HG03469 (cell line): ENCODE results near the gene DNMT3A.
"Not testable (repeated sequence)": the region's sequence is repeated elsewhere in the genome, so short reads cannot be mapped to it uniquely, and the experiment has no call there.

Source experiments
- ATAC-seq: cut with Tn5 transposase; IDR thresholded peaks from one replicate; pipeline ENCODE4 v1.9.1; 2021; ENCODE audit warnings: mild to moderate bottlenecking, moderate library complexity, moderate number of reproducible peaks; ENCODE audit not compliant: unreplicated experiment

DNMT3A gene

DNA sequence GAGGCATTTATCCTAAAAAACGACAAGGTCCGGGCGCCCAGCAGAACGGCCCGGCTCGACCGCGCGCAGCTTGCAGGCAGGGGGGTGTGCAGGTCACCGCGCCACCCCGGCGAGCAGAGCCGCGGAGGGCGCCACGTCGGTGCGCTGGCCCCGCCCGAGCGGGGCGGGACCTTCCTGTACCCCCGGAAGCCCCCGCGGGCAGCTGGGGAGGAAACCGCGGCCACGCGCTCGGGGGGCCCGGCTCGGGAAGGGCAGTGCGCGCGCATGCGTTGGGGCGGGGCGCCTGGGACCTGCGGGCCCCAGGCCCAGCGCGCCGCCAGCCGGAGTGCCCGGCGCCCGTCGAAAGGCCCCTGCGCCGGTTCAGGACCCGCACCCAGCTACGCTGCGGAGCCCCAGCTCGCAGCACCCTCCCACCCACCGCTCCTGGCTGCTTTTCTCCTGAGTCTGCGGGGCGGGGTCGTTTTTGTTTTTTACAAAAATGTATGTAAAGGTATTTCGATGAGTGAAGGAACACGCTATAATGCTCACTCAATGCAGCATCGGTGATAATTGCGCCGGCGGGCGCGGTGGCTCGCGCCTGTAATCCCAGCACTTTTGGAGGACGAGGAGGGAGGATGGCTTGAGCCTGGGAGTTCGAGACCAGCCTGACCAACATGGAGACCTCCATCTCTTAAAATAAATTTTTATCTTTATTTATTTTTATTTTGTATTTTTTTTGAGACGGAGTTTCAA is 125.6 kb downstream of the DNMT3A start:
- no peak for ATAC-seq

DNA sequence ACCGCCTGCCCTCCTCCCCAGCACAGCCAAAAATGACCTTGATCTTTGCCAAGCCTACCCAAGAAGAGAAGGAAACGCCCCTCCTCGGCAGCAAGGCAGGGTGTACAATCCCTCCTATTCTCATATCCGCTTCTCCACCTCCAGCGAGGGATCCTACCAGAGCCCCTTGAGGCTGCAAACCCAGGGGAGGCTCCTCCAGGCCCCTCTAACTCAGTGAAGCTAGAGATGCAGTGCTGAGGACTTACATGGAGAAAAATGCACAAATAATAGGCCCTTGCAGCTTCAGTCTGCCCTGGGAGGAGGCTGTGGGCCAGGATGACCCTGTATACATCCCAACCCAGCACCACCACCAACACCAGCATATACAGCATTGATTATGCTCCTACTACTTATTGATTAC is 126.5 kb downstream of the DNMT3A start:
- no peak for ATAC-seq

DNA sequence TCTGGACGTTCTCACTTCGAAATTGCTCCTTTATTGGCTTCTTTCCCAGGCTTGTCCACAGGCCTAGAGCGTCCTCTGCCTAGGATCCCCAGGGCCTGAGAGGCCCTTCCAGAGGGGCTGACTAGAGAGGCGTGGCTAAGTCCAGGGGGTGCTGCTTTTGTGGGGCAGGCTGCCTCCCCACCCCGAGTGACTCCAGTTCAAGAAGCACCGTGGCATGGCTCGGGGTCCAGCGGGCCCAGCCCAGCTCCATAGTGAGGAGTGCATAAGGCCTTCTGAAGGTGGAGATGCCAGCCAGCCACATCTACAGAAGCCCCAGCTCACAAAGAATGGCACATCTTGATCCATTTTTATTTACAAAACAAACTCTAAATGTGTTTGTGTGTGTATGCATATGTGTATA is 128.5 kb downstream of the DNMT3A start:
- no peak for ATAC-seq

DNA sequence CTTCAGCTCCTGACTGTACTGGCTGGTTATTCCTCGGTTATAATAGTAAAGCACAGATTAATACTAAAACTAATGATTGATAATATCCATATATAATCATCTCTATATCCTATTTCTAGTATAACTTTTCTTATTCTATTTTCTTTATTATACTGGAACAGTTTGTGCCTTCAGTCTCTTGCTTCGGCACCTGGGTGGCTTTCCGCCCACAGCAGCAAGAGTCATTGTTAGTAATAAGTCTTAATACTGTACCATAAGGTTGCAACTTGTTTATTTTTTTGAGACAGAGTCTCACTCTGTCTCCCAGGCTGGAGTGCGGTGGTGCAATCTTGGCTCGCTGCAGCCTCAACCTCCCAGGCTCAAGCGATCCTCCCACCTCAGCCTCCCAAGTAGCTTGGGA is 130.8 kb downstream of the DNMT3A start:
- not testable (repeated sequence) for ATAC-seq

DNA sequence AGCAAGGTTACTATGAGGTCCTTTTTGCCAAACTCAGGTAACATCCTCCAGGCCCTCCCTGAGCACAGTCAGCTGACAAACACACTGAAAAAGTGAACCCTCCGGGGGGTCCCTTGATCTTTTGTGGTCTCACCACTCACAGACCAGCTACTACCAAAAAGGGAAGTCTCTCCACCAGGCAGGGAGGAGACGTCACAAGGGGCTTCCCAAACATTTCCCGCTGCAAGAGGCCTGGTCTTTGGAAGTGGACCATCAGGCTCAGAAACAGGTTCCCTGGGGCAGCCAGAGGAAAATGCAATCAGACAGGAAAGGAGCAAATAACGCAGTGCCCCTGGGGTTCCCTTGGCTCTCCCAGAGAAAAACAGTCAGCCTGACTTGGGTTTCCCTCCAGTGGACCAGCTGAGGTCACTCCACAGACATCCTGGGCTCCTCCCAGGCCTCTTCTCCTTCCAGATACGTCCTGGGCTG is 134.6 kb downstream of the DNMT3A start:
- ATAC-seq, result no peak

DNA sequence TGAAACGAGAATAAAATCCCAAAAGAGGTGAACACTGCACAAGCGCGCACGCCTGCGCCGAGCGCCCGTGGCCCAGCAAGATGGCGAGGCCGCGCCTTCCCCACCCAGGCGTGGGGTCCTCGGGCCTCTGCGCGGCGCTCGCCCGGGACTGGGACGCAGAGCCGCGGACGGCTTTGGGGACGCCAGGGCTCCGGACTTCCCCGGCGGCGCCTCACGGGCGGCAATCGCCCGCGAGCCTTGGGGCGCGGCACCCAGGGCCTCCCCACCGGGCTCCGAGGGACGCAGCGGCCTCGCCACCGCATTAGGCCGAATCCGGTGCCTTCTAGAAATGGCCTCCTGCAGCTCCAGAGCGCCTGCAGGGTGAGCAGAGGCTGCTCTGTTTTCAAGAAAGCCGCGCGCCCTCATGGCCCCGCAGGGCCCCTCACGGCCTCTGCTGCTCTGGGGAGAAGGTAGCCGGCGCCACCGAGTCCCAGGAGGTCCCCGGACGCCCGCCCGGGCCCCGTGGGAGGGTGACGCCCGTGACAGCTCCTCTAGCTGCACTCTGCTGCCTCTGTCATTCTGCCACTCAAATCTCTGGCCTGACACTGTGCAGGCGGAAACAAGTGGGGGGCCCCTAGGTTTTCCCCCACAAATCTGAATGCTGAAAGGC is 137.4 kb downstream of the DNMT3A start:
- no peak for ATAC-seq

DNA sequence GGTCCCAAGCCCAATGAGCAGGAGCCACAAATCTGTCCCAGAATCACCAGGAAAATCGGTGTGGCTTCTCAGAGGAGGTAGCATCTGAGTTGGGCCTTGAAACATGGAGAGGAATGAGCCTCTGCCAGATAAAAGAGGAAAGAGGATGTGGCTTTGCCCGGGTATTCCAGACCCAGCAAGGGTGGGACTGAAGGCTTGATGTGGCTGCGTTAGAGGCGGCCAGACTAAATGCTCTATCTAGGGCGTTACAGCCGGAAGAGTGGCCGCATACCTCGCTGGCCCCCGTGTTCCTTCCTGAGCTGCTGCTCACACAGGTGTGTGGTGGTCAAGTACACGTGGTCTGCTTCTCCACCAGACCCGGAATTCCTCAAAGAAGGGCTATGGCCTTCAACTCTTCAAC is 139.4 kb downstream of the DNMT3A start:
- no peak for ATAC-seq

DNA sequence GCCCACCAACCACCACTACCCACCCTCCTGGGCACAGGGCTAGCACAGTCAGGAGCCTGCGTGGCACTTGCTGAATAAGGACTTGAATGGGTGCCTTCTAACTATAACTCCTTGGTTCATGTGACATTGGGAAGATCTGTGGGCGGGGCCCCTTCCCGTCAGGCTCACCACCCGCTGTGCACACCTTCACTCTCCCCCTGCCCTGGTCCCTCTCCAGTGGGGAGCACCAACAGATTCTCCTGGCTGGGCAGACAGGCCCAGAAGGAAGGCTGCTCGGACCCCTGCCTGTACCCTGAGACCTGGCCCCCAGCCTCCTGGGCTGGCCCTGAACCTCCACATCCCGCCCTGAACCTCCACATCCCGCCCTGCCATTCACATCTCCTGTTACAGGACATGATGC is 139.9 kb downstream of the DNMT3A start:
- ATAC-seq, result no peak

DNA sequence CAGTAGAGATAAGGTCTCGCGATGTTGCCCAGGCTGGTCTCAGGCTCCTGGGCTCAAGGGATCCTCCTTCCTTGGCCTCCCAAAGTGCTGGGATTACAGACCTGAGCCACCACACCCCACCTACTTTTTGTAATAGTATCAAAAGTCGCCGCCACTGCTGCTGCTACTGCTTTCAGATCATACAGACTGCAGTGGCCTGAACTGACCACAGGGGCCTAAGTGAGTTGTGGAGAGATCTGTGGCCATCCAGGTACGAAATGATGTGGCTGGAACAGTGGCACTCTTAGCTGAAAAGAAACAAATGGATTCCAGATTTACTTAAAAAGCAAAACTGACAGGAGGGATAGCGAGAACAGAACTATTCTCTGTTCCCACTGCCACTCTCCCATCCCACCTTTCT is 140.5 kb downstream of the DNMT3A start:
- ATAC-seq, result no peak

DNA sequence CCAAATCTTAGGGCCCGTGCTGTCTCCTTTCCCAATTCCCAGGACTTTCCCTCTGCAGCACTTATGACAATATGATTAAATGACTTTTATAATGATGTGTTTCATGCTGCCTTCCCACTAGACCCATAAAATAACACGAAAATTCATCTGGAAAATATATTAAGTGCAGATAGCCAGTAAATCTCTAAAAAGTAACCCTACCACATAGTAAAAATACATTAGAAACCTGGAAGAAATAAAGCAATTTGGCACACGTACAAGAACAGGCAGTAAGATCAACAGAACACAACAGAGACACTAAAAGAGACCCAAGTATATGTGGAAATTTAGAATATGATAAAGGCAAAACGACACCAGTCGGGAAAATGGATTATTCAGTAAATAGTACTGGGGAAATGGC is 143.1 kb downstream of the DNMT3A start:
- ATAC-seq, result no peak

DNA sequence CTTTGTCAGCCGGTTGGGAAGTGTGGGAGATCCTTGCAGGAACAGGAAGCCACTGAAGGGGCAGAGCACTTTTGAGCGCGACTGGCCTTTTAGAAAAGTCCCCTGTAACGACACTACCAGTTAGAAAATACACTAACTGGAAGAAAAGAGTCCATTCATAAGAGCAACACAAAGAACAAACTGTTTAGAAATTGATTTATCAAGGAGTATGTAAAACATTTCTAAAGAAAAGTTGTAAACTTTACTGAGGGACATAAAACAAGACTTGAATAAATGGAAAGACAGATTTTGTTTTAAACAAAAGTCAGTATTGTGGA is 143.6 kb downstream of the DNMT3A start:
- no peak for ATAC-seq

DNA sequence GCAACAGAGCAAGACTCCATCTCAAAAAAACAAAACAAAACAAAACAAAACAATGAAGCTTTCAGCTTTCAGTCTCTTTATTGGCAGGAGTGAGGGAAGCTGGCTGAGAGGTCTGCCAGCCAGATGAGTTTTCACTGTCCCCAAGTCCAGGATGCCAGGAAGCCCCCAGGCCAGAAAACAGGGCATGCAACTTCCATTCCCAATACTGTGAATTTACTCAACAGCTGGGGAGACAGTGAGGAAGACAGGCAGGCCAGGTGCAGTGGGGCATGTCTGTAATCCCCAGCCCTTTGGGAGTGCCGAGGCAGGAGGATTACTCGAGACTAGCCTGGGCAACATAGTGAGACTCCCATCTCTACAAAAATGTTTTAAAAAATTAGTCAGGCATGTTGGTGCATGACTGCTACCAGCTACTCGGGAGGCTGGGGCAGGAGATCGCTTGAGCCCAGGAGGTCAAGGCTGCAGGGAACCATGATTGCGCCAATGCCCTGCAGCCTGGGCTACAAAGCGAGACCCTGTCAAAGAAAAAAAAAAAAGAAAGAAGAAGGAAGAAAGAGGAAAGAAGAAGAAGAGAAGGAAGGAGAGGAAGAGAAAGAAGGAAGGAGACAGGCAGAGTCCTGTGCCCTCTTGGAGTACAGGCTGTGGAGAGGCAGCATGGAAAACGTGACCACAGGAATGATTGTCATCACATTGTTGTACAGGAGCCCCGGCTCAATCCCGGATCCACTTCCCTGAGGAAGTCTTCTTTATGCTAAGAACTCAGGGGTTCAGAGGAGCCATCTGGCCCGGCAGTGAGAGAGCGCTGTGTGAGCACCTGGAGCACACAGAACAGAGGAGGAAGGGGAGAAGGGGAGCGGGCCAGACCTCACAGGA is 144.2 kb downstream of the DNMT3A start:
- no peak for ATAC-seq

DNA sequence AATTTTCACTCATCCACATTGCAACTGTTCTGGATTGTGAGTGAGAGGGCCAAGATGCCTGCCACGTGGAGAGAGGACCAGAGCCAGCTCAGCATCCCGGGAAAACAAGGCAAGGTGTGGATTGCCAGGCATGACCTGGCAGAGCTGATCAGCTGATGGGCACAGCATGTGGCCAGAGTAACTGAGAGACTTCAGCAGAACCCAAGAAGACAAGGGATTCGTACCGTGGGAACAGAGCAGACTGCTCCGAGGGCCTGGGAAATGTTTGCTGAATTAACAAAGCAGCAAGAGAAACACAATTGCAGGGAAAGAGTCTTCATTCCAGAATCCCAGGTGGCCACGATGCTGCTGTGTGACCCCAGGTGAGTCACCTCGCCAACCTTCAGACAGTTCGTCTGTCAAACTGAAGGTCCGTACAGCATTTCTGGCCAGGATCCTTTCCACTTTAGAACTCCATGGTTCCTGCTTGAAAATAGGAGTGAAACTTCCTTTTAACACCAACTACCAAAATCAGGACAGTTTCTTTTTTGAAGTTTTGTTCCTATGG is 147.1 kb downstream of the DNMT3A start:
- ATAC-seq, result no peak

DNA sequence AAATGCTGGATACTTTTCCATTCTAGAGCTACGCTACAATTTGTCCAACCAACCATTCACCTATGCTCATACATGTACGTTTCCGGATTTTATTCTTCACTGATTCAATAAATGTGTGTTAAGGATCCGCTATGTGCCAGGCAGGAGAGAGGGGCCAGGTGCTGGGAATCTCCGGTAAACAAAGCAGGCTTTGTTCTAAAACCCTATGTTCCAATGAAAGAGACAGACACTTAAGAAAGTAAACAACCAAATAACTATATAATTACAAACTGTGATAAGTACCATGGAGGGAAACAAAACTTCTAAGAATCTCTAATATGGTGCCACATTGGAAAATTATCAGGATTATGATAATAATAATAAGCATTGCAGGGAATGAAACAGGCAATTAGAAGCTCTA is 151.2 kb downstream of the DNMT3A start:
- no peak for ATAC-seq

DNA sequence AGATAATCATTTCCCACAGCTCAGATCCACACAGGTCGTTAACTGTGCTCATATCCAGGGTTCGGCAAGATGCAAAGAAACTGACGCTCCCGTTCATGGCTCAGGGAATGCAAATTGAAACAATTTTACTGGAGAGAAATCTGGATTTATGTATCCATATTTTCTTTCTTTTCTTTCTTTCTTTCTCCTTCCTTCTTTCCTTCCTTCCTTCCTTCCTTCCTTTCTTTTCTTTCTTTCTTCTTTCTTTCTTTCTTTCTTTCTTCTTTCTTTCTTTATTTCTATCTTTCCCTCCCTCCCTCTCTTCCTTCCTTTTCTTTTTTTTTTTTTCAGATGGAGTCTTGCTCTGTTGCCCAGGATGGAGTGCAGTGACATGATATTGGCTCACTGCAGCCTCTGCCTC is 153.3 kb downstream of the DNMT3A start:
- no peak for ATAC-seq

DNA sequence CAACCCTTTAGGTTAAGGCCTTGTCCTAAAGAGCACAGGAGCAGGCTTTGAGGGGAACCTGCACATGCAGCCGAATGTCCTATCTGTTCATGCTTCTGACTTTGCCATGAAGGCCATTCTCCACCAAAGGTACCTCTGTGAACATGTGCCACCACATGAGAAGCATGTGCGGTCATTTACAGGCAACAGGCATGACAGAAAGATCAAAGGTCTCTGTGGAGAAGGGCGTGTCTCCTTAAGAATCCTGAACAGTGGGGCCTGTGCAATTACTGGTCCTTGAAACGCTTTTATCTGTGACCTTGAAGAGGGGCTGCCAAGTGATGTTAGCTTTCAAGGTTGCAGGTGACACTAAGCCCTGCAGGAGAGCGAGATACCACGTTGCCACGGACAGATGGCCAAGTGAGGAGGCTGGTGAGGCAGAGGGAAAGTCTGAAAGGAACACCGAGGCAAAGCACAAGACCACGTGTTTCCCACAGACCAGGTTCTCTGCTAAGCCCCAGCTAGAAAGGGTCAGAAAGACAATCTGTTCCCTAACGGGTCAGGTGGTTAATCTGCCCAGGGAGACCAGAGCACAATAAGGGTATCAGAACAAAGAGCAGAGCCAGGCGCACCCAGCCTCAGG is 153.9 kb downstream of the DNMT3A start:
- ATAC-seq, result no peak

DNA sequence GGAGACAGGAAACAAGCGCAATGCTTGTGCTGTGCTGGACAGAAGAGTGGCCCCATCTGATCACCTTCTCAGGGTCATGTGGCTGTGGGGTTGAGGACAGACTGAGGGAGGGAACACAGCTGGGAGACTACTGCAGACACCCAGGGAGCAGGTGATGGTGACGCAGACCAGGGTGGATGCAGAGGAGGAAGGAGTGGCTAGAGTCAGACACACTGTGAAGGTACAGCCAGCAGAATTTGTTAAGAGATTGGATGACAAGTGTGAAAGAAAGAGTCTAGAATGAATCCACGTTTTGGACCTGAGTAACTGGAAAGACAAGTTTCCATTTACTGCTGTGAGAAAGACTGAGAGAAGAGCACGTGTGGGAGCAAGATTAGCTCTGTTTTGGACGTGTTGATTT is 157.5 kb downstream of the DNMT3A start:
- no peak for ATAC-seq

DNA sequence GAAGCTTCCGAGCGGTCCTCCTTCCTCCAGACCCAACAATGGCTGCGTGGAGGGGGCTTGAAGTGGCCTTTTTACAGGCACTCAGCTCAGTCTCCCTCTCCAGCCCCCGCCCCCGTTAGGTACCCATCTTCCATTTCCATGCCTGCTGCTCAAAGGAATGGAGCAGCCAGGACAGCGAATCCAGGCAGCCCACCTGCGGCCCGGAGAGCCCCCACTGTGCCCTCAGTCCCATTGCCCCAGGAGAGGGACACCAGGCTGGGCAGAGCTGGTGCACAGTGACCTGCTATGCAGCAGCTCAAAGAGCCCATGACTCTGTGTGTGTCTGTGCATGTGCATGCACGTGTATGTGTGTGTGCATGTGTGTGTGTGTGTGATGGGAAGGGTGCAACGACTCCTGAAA is 162.7 kb downstream of the DNMT3A start:
- no peak for ATAC-seq
